Mesodermal cell (in vitro differentiated cells): Measurements from ENCODE around the gene HEBP1.

Source experiments
- H3K27ac ChIP-seq: 2 replicates; pipeline ENCODE4 v1.7.0; 2013; ENCODE audit warnings: mild to moderate bottlenecking, low read depth, low read length, moderate library complexity; ENCODE audit not compliant: severe bottlenecking
- H3K36me3 ChIP-seq: 2 replicates; pipeline ENCODE4 v1.7.1; 2013; ENCODE audit warnings: mild to moderate bottlenecking, low read length, moderate library complexity; ENCODE audit not compliant: control insufficient read depth, insufficient read depth
- H3K4me1 ChIP-seq: one replicate; pipeline ENCODE4 v1.7.1; 2013; ENCODE audit warnings: mild to moderate bottlenecking, low read length; ENCODE audit not compliant: insufficient read depth, control insufficient read depth, poor library complexity, severe bottlenecking
- H3K4me3 ChIP-seq: 2 replicates; pipeline ENCODE4 v1.7.0; 2013; ENCODE audit warnings: low read length, control low read depth, mild to moderate bottlenecking; ENCODE audit not compliant: insufficient read depth, poor library complexity, severe bottlenecking; ENCODE audit errors: extremely low read depth
- H3K9me3 ChIP-seq: 2 replicates; pipeline ENCODE4 v1.7.1; 2013; ENCODE audit warnings: mild to moderate bottlenecking, low read length, moderate library complexity; ENCODE audit not compliant: control insufficient read depth
- WGBS, 2 experiments: methylation state at CpG; one replicate each; pipeline ENCODE4 v1.1.5; 2013; ENCODE audit warnings: missing lambda C conversion rate in 2 of 2; ENCODE audit not compliant: insufficient coverage in 2 of 2; 5-methylcytosine and 5-hydroxymethylcytosine counted together

The HEBP1 gene

DNA sequence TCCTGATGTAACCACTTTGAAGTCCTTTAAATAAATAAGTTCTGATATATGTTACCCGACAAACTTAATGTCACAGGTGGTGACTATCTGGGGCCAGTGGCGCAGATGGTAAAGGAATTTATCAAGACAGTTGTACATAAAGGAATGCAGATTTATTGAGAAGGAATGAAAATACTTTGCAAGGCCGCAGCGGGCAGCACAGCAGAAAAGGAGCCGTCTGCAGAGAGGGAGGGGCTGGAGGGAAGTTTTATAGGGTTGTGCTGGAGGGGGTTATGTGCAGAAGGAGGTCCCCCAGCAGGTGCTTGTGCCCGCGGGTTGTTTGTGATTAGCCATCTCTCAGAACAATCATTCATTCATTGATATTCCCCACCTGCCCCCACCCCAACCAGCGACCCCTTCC is 65.5 kb downstream of the HEBP1 start:
- WGBS, 2 experiments = 82 to 88% methylated on average over 3 to 7 of the region's 8 CpGs
- Histone ChIP-seq H3K4me1 (peaks cover 20% of the 10 kb centered on the region), H3K4me3 (no peak overlapping the region), H3K36me3 (peaks cover 12% of the 10 kb centered on the region), H3K27ac (peak overlapping the region; percentile 51), H3K9me3 (peaks cover 8% of the 10 kb centered on the region)

DNA sequence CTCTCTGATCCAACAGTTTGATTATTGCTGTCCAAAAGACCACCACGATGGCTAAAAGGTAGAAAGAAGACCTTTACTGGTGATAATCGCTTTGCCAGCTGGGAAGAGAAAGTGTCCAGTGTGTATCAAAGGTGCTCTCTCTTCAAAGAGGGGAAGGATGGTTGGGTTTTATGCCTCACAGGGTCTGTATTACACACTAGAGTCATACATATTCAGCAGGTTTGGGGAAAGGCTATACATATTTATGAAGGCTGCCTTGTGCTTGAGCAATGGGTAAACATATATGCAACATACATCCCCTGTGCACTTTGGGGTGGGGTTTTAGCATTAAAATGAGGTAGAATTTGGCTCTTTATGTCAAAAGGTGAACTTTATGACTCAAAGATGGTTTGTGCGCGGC is 66.3 kb downstream of the HEBP1 start:
- WGBS, 2 experiments = 84 to 96% methylated on average over 3 to 4 of the region's 4 CpGs
- Histone ChIP-seq H3K36me3 (peaks cover 15% of the 10 kb centered on the region), H3K9me3 (peaks cover 8% of the 10 kb centered on the region), H3K4me3 (no peak overlapping the region), H3K4me1 (peaks cover 16% of the 10 kb centered on the region), H3K27ac (peak overlapping the region; percentile 51)

DNA sequence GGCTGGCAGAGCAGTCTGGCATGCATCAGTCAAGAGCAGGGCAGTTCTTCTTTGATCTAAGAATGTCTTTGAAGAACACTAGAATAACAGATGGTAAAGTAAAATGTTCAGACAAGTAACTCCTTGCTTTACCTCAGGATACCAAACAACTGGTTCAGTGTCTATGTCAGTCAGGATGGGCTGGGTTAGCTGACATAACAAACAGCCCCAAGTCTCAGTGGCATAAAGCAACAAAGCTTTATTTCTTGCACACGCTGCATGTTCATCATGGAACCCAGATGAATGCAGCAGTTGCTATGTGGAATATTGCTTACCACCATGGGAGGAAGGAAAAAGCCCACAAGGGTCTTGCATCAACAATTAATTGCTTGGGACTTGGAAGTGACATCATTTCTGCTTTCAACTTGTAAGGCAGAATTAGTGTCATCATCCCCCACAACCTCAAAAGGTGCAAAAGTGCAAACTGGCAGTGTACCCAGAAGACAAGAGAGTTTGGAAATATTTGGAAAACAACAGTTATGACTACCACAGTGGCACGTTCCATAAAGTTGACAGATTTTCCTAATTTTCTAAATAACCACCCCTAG is 69.3 kb downstream of the HEBP1 start:
- H3K4me3 ChIP-seq = no peak overlapping the region
- 100% methylated on average over 1 of the region's 2 CpGs; no CpG with 5 or more reads in 1 of the 2 experiments for WGBS, 2 experiments
- H3K4me1 ChIP-seq = peaks cover 25% of the 10 kb centered on the region
- H3K36me3 ChIP-seq = peaks cover 15% of the 10 kb centered on the region
- peaks cover 16% of the 10 kb centered on the region for H3K9me3 ChIP-seq
- no peak overlapping the region for H3K27ac ChIP-seq

DNA sequence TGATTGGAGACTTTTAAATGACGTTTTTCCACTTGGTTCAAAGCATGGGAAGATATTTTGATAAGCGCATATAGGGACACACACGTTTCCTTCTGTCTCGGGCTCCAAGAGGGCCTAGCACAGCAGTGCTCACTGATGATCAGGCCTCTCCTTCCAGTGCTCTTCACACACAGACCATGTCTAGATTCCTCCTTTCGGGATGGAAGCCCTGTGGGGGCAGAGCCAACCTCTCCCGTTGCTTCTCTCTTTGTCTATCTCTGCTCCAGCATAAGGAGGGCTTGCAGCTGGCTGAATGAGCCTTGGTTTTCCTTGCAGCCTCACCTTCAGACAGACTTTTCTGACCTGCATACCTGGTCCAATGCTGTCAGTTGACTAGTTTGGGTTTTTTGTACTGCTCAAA is 70.4 kb downstream of the HEBP1 start:
- peaks cover 15% of the 10 kb centered on the region for H3K36me3 ChIP-seq
- no peak overlapping the region for H3K4me3 ChIP-seq
- 90 to 91% methylated on average over 5 to 6 of the region's 6 CpGs for WGBS, 2 experiments
- peaks cover 26% of the 10 kb centered on the region for H3K4me1 ChIP-seq
- no peak overlapping the region for H3K27ac ChIP-seq
- peaks cover 16% of the 10 kb centered on the region for H3K9me3 ChIP-seq

DNA sequence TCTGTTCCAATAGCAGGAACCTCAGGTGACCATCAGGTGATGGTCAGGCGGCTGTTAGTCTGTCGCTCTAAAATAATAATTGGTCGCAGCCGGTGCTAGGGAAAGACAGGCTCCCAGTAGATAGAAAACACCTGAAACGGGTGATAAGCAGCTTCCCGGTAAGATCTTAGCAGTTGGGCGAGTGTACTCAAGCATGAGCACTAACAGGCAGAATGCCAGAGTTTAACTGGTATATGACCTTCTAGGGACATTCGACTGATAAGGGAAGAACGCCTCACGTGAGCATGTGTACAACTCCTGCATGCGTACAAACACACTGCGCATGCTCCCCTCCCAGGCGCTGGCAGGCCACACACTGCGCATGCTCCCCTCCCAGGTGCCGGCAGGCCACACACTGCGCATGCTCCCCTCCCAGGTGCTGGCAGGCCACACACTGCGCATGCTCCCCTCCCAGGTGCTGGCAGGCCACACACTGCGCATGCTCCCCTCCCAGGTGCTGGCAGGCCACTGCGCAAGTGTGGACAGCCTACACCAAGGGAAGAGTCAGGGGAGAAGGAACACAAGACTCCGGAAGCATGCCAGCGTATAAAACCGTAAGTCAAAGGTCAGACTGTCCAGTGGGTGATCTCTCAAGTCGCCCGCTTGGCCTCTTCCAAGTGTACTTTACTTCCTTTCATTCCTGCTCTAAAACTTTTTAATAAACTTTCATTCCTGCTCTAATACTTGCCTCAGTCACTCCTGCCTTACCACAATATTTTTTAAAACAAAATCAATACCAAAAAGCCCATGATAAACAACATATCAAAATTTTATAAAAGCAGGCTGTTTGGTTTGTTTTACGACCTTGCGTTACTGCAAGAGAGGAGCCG is 72.6 kb downstream of the HEBP1 start:
- Histone ChIP-seq H3K27ac (peak overlapping the region; percentile 66), H3K4me1 (peaks cover 15% of the 10 kb centered on the region), H3K36me3 (peaks cover 15% of the 10 kb centered on the region), H3K4me3 (peak overlapping the region; percentile 46), H3K9me3 (peaks cover 16% of the 10 kb centered on the region)
- WGBS, 2 experiments = 41 to 50% methylated on average over 20 to 21 of the region's 27 CpGs

DNA sequence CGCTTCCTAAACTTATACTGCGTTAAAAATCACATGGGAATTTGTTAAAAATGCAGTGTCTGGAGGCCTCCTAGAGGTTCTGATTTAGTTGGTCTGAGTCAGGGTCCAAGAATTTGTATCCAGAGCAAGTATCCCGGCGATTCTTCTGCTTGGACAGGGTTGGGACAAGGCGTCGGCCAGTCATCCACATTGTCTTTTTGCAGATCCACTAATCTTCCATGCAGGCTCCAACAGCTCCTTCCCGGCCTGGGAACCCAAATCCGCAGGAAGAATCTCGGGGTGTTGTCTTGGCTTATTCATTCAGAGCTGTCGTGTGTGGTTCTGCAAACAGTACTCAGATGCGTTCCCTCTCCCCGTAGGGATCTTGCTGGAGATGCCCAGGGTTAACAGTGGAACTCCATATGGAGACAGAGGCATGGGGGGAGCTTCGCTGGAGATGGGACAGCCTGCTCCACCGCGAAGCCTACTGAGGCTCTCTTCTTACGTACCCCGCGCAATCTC is 73.4 kb downstream of the HEBP1 start:
- H3K4me3 ChIP-seq = no peak overlapping the region
- H3K27ac ChIP-seq = peak overlapping the region; percentile 66
- 96 to 98% methylated on average over 16 to 18 of the region's 18 CpGs for WGBS, 2 experiments
- peaks cover 15% of the 10 kb centered on the region for H3K36me3 ChIP-seq
- peaks cover 16% of the 10 kb centered on the region for H3K9me3 ChIP-seq
- H3K4me1 ChIP-seq = peaks cover 15% of the 10 kb centered on the region

DNA sequence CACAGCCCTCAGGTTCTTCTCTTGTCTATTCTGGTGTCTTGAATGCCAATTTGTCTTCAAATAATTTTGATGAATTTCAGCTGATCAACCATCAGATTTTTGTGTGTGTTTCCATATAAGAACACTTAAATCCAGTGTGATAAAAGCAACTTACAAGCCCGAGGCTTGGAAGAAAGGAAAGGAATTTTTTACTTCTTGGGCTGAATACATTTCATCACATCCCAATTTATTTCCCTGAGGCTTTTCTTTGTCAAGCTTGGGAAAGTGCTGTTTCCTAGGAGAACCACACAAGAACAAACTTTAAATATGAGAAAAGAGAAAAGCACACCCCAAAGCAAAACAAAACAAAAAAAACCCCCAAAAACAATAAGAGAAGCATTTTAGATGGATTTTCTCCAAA is 74.7 kb downstream of the HEBP1 start:
- Histone ChIP-seq H3K9me3 (peaks cover 12% of the 10 kb centered on the region), H3K36me3 (peaks cover 11% of the 10 kb centered on the region), H3K4me1 (peaks cover 15% of the 10 kb centered on the region), H3K4me3 (no peak overlapping the region), H3K27ac (no peak overlapping the region)
- WGBS, 2 experiments = no CpG with 5 or more reads among the region's 1 CpG
